GM21825 (cell line): ENCODE results near the gene NDUFAF2.
"Not testable (repeated sequence)": the region's sequence is repeated elsewhere in the genome, so short reads cannot be mapped to it uniquely, and the experiment has no call there.

Source experiments
- ATAC-seq: cut with Tn5 transposase; IDR thresholded peaks from one replicate; pipeline ENCODE4 v1.9.1; 2021; ENCODE audit warnings: mild to moderate bottlenecking, moderate library complexity; ENCODE audit not compliant: unreplicated experiment

The NDUFAF2 gene

GRCh38 chr5:60992871-60993270 is 47.9 kb downstream of the NDUFAF2 start:
- ATAC-seq, result no peak

GRCh38 chr5:60993425-60993824 is 48.4 kb downstream of the NDUFAF2 start:
- no peak for ATAC-seq

DNA sequence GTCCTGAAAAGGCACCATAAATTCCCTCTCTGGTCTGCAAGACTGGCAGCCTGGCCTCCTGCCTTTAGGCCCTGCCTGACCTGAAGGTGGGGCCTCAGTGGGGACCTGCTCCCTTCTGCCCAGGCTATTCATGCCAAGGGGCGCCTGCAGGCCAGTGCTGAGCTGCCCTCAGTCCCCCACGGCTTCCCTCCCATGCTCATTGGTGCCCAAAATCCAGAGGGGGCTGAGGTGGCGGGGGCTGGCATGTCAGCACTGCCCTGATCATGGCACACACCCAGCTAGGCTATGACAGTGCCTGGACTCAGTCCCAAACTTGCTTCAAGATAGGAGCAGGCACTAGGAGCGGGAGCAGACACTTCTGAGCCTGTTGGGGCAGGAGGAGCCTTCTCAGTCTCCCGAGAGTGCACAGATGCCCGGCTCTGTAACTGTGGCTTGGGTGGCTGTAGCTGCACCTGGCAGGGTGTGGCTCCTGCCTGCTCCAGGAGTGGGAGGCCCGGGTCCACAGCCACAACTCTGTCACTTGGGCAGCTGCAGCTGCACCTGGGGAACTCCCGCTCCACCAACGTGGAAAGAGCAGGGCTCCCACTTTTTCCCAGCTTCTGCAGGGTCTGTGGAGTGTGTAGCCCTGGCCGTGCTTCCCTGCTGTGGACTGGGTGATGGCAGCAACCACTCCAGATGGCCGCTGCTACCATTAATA is 49.0 kb downstream of the NDUFAF2 start:
- no peak for ATAC-seq

DNA sequence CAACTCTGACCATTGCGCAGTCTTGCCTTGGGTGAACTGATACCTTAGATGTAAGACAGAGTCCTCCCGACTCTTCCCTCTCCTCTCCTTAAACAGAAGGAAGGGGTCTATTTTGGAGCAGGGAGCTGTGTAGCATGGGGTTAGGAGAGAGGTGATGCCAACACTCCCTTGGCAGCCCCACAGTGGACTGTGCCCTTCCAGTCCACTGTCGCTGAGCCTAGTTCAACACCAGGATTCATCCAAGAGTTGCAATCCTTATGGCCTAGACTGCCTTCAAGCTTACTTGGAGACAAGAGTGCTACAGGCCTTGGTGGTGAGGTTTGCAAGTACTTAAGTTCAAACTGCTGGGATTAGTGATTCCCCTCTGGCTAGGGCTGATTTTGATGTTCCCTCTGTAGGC is 51.4 kb downstream of the NDUFAF2 start:
- ATAC-seq, result no peak

DNA sequence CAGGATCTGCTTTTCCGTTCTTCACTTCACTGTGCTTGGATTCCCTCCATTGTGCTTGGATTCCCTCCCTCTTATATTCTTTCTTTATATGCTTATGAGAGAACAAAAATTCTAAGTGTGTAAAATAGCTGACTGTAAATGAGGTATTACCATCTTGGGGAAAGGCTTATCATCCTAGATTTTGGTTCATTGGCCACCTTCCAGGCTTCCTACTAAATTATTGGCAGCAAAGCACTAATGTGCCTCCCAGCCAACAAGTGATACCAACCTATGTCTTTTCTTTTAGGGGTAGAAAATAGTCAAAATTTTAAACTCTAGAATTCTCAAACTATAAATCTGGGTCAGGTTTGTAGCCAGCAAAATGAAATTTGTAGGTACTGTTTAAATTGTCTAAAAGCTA is 52.7 kb downstream of the NDUFAF2 start:
- no peak for ATAC-seq

GRCh38 chr5:61000887-61001286 is 55.9 kb downstream of the NDUFAF2 start:
- no peak for ATAC-seq

- no peak for ATAC-seq
Measured at GRCh38 chr5:61001647-61002046, 56.6 kb downstream of the NDUFAF2 start.

GRCh38 chr5:61002611-61003355 is 57.8 kb downstream of the NDUFAF2 start:
- no peak for ATAC-seq

- ATAC-seq, result no peak
Measured at GRCh38 chr5:61004448-61004847, 59.4 kb downstream of the NDUFAF2 start.

DNA sequence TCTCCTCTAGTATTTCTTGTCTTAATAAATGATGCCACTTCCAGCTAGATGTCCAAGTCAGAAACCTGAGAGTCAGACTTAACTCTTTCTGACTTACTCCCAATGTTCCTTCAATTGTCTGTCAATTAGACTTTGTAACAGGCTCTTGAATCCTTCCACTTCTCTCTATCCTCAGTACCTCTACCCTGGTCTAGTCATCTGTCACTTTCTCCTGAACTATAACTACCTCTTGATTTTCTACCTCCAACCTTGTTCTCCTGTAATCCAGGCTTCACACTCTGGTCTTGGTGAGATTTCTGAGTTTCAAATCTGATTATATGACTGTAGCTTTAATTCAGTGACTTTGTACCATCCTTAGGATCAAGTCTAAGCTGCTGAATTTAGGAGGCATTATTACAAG is 64.9 kb downstream of the NDUFAF2 start:
- ATAC-seq, result no peak

- ATAC-seq, result no peak
Measured at GRCh38 chr5:61010467-61011454, 65.8 kb downstream of the NDUFAF2 start.

- ATAC-seq, result no peak
Measured at GRCh38 chr5:61018062-61018461, 73.1 kb downstream of the NDUFAF2 start.

- ATAC-seq, result no peak
Measured at GRCh38 chr5:61019642-61020041, 74.6 kb downstream of the NDUFAF2 start.

DNA sequence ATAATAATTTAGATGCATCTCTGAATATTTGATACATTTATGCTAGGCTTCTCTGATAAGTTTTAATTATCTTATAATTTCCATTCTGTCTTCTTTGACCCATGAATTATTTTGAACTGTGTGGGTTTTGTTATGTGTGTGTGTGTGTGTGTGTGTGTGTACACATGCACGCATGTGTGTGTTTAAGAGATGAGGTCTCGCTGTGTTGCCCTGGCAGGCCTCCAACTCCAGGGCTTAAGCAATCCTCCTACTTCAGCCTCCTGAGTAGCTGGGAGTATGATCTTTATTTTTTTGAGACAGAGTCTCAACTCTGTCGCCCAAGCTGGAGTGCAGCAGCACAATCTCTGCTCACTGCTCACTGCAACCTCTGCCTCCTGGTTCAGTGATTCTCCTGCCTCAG is 75.4 kb downstream of the NDUFAF2 start:
- ATAC-seq, result no peak

DNA sequence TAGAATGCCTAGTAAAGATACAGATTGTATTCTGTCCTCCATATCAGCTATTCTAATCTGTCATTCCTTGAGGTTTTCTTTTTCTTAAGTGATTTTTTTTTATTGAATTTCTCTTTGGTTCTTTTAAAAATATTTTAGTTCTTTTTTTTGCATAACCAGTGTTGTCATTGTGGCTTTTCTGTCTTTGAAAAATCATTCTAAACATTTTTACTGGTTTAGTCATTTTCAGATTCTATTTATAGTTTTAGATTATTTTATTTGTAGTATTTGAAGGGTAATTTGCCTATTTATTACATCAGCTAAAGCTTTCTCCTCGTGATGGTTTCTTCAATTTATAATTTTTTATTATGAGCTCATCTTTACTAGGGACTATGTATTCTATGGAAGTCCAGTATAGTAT is 78.1 kb downstream of the NDUFAF2 start:
- ATAC-seq, result no peak

GRCh38 chr5:61026004-61026403 is 81.0 kb downstream of the NDUFAF2 start:
- ATAC-seq, result no peak

DNA sequence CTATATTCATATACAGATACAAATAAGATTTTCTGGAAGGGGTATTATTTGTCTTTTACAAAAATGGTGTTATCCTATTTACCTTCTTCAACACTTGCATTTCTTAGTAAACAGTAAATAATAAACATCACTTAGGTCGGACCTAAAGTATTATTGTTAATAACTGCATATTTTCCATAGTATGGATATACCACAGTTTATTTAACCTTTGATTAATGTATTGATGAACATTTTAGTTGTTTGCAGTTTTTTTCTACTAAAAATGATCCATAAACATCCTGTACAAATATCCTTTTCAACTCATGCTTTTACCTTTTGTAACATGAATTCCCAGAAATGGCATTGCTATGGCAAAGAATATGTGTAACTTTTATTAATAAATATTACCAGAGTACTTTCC is 83.4 kb downstream of the NDUFAF2 start:
- ATAC-seq, result no peak

DNA sequence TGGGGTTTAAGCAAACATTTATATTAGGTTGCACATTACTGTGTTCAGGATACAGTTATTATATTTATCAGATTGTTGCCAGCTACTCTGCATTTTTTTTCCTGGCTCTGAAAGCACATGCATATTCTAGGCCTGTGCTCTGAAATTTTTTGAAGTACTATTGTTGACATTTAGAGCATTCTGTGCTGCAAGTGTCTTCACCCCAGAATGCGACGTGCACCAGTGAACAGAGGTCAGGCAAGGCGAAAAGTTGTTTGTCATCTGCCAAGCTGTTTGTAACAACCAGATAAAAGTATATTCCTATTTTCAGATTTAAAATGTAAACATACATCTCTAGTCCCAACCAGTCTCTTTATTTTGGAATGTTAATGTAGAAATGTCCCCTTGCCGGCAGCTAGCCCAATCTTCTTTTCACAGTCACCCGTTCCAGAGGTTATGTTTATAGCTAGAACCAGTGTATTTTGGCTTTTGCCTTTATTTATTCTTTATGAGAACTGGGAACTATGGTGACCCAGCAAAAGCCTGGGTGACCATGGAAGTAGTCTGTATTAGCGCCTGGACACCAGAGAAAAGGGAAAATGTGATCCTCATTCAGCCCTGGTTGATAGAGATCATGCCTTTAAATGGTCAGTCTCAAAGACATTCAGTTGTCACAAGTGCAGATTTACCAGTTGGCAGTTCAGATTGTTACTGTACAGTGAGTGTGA is 84.6 kb downstream of the NDUFAF2 start:
- ATAC-seq, result no peak

DNA sequence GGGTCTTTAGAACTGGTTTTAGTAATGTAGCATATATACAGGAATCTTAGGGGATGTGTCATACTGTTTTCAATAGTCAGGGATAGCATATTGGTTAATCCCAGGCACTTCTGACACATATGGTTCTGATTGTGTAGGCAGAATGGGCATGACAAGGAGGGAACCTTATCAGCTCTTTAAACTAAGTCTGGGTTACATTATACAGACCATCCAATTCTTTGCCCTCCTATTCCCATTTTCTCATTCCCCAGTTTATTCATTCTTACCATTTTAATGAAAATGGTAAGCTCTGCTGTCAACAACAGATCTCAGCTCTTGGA is 85.1 kb downstream of the NDUFAF2 start:
- no peak for ATAC-seq

- not testable (repeated sequence) for ATAC-seq
Measured at GRCh38 chr5:61031301-61031700, 86.3 kb downstream of the NDUFAF2 start.

DNA sequence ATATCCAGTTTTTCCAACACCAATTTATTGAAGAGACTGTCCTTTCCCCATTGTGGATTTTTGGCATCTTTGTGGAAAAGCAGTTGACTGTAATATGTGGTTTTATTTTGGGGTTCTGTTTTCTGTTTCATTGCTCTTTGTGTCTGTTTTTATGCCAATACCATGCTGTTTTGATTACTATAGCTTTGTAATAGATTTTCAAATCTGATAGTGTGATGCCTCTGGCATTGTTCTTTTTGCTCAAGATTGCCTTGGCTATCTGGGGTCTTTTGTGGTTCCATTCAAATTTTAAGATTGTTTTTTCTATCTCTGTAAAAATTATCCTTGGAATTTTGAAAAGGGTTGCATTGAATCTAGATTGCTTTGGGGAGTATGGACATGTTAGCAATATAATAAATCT is 99.5 kb downstream of the NDUFAF2 start:
- no peak for ATAC-seq
